Effector memory CD4-positive, alpha-beta T cell (primary cell): ENCODE data around the gene TMEM213.

Source experiments
- DNase-seq, 3 donors: peaks; one replicate each; pipeline ENCODE4 v3.0.0-alpha.2; 2020
- H3K27ac ChIP-seq: 2 replicates; pipeline ENCODE4 v1.7.0; 2013; ENCODE audit warnings: mild to moderate bottlenecking, low read length, moderate library complexity; ENCODE audit not compliant: insufficient read depth, poor library complexity, severe bottlenecking
- H3K27me3 ChIP-seq: replicated peaks from 2 replicates; pipeline ENCODE4 v1.7.0; 2013; ENCODE audit warnings: mild to moderate bottlenecking, low read length; ENCODE audit not compliant: insufficient read depth, control insufficient read depth, poor library complexity, severe bottlenecking
- H3K36me3 ChIP-seq: 2 replicates; pipeline ENCODE4 v1.7.0; 2013; ENCODE audit warnings: mild to moderate bottlenecking, low read length, moderate library complexity; ENCODE audit not compliant: control insufficient read depth, insufficient read depth
- H3K4me1 ChIP-seq: 2 replicates; pipeline ENCODE4 v1.7.0; 2013; ENCODE audit warnings: low read length, mild to moderate bottlenecking; ENCODE audit not compliant: control insufficient read depth, insufficient read depth, poor library complexity, severe bottlenecking
- H3K4me3 ChIP-seq: 2 replicates; pipeline ENCODE4 v1.7.0; 2013; ENCODE audit warnings: low read length, low read depth, mild to moderate bottlenecking; ENCODE audit not compliant: insufficient read depth, poor library complexity, severe bottlenecking
- H3K9me3 ChIP-seq: 2 replicates; pipeline ENCODE4 v1.7.0; 2013; ENCODE audit warnings: mild to moderate bottlenecking, low read length, moderate library complexity; ENCODE audit not compliant: control insufficient read depth

TMEM213 gene

GRCh38 chr7:138868711-138869110 is 70.9 kb downstream of the TMEM213 start:
- H3K4me1 ChIP-seq = no peaks in the 10 kb centered on the region
- H3K27me3 ChIP-seq = no peaks in the 10 kb centered on the region
- H3K4me3 ChIP-seq = no peak overlapping the region
- no peak overlapping the region for H3K27ac ChIP-seq
- no peak for DNase-seq
- H3K9me3 ChIP-seq = no peaks in the 10 kb centered on the region
- no peaks in the 10 kb centered on the region for H3K36me3 ChIP-seq

GRCh38 chr7:138869353-138869752 is 71.6 kb downstream of the TMEM213 start:
- DNase-seq = no peak
- no peak overlapping the region for H3K4me3 ChIP-seq
- no peaks in the 10 kb centered on the region for H3K9me3 ChIP-seq
- no peaks in the 10 kb centered on the region for H3K4me1 ChIP-seq
- H3K27ac ChIP-seq = no peak overlapping the region
- H3K27me3 ChIP-seq = no peaks in the 10 kb centered on the region
- no peaks in the 10 kb centered on the region for H3K36me3 ChIP-seq

- no peak overlapping the region for H3K27ac ChIP-seq
- DNase-seq = no peak
- peaks cover 2% of the 10 kb centered on the region for H3K4me1 ChIP-seq
- H3K9me3 ChIP-seq = no peaks in the 10 kb centered on the region
- no peaks in the 10 kb centered on the region for H3K36me3 ChIP-seq
- H3K27me3 ChIP-seq = no peaks in the 10 kb centered on the region
- no peak overlapping the region for H3K4me3 ChIP-seq
Measured at GRCh38 chr7:138871065-138871813, 73.4 kb downstream of the TMEM213 start.

- Histone ChIP-seq H3K27me3 (no peaks in the 10 kb centered on the region), H3K36me3 (no peaks in the 10 kb centered on the region), H3K4me3 (no peak overlapping the region), H3K4me1 (peaks cover 5% of the 10 kb centered on the region), H3K27ac (no peak overlapping the region), H3K9me3 (no peaks in the 10 kb centered on the region)
- DNase-seq = no peak
Measured at GRCh38 chr7:138871814-138872090, 74.0 kb downstream of the TMEM213 start.

- peaks cover 5% of the 10 kb centered on the region for H3K4me1 ChIP-seq
- H3K4me3 ChIP-seq = no peak overlapping the region
- no peaks in the 10 kb centered on the region for H3K36me3 ChIP-seq
- DNase-seq = no peak
- H3K27ac ChIP-seq = no peak overlapping the region
- H3K27me3 ChIP-seq = no peaks in the 10 kb centered on the region
- no peaks in the 10 kb centered on the region for H3K9me3 ChIP-seq
Measured at GRCh38 chr7:138872576-138872975, 74.8 kb downstream of the TMEM213 start.

GRCh38 chr7:138873220-138873892 is 75.6 kb downstream of the TMEM213 start:
- no peaks in the 10 kb centered on the region for H3K9me3 ChIP-seq
- no peaks in the 10 kb centered on the region for H3K27me3 ChIP-seq
- no peak for DNase-seq
- no peak overlapping the region for H3K4me3 ChIP-seq
- H3K36me3 ChIP-seq = no peaks in the 10 kb centered on the region
- H3K27ac ChIP-seq = no peak overlapping the region
- peaks cover 5% of the 10 kb centered on the region for H3K4me1 ChIP-seq

- Histone ChIP-seq H3K4me3 (no peak overlapping the region), H3K27ac (no peak overlapping the region), H3K27me3 (no peaks in the 10 kb centered on the region), H3K4me1 (peaks cover 5% of the 10 kb centered on the region), H3K9me3 (no peaks in the 10 kb centered on the region), H3K36me3 (no peaks in the 10 kb centered on the region)
- DNase-seq = peak; percentile 28 to 51 (median 36)
Measured at GRCh38 chr7:138875794-138876193, 78.0 kb downstream of the TMEM213 start.

- H3K4me3 ChIP-seq = no peak overlapping the region
- H3K27me3 ChIP-seq = no peaks in the 10 kb centered on the region
- no peaks in the 10 kb centered on the region for H3K36me3 ChIP-seq
- no peak for DNase-seq
- H3K27ac ChIP-seq = no peak overlapping the region
- H3K4me1 ChIP-seq = peaks cover 5% of the 10 kb centered on the region
- H3K9me3 ChIP-seq = no peaks in the 10 kb centered on the region
Measured at GRCh38 chr7:138876326-138876725, 78.5 kb downstream of the TMEM213 start.

- peaks cover 5% of the 10 kb centered on the region for H3K4me1 ChIP-seq
- H3K4me3 ChIP-seq = no peak overlapping the region
- DNase-seq = no peak
- H3K27ac ChIP-seq = no peak overlapping the region
- no peaks in the 10 kb centered on the region for H3K9me3 ChIP-seq
- H3K27me3 ChIP-seq = no peaks in the 10 kb centered on the region
- no peaks in the 10 kb centered on the region for H3K36me3 ChIP-seq
Measured at GRCh38 chr7:138878051-138878450, 80.3 kb downstream of the TMEM213 start.

- Histone ChIP-seq H3K4me1 (peaks cover 5% of the 10 kb centered on the region), H3K9me3 (no peaks in the 10 kb centered on the region), H3K27me3 (no peaks in the 10 kb centered on the region)
Measured at GRCh38 chr7:138878856-138879255, 81.1 kb downstream of the TMEM213 start.

More at GRCh38 chr7:138878856-138879255, 81.1 kb downstream of the TMEM213 start:
- no peaks in the 10 kb centered on the region for H3K36me3 ChIP-seq
- no peak overlapping the region for H3K27ac ChIP-seq
- no peak overlapping the region for H3K4me3 ChIP-seq
- DNase-seq = no peak
